Stimulated activated CD4-positive, alpha-beta T cell treated with anti-CD3 and anti-CD28 coated beads, TNF-alpha, amount 100 ng/mL, for 4 hours (primary cell): ENCODE measurements around the gene ZMIZ1.

Experiments used
- DNase-seq, 3 experiments: peaks; one replicate each; pipeline ENCODE4 v3.0.0-alpha.2; 2020; ENCODE audit warnings: low read depth in 3 of 3

The ZMIZ1 gene

GRCh38 chr10:79119306-79119705, 50.5 kb downstream of the ZMIZ1 start:
- no peak for DNase-seq

DNA sequence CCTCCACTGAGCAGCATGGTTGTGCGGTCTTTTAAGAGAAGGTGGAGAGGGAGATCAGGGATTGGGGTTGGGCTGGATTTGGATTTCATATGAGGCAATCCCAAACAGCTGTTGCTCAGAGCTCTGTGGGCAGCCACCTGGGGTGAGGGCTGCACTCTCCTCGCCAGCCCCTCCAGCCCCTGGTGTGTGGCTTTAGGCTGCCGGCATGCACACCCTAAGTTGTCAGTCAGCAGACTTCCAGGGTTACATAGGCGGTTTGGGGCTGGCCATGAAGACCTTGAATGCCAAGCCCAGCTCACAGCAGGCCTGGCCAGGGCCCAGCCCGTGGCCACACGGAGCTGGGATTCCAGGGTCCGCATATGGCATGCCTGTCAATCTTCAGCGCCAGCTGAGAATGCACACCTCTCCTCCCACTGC, 54.8 kb downstream of the ZMIZ1 start:
- DNase-seq = no peak

GRCh38 chr10:79124066-79124465, 55.3 kb downstream of the ZMIZ1 start:
- DNase-seq = no peak

- DNase-seq = no peak
These were observed 56.3 kb downstream of the ZMIZ1 start for GRCh38 chr10:79125092-79125491.

GRCh38 chr10:79126351-79127080, 57.8 kb downstream of the ZMIZ1 start:
- DNase-seq = no peak

- DNase-seq = no peak
These were observed 58.6 kb downstream of the ZMIZ1 start for GRCh38 chr10:79127151-79127961.

GRCh38 chr10:79128241-79128922, 59.6 kb downstream of the ZMIZ1 start:
- no peak for DNase-seq

DNA sequence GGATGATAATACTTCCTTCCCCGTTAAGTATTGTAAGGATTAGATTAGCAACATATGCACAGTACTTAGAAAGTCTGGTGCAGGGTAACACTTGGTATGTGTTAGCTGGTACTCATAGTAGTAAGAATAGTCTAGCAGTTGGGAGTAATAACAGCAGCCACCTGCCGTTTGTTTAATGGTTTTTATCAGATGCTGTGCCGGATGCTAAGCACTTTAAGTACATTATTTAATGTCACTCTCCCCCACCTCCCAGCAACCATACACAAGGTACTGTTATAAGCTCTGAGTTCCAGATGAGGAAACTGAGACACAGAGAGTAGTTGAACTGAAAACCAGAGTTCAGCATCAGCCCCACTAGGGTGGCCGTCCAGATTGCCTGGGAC, 60.1 kb downstream of the ZMIZ1 start:
- DNase-seq = no peak

DNA sequence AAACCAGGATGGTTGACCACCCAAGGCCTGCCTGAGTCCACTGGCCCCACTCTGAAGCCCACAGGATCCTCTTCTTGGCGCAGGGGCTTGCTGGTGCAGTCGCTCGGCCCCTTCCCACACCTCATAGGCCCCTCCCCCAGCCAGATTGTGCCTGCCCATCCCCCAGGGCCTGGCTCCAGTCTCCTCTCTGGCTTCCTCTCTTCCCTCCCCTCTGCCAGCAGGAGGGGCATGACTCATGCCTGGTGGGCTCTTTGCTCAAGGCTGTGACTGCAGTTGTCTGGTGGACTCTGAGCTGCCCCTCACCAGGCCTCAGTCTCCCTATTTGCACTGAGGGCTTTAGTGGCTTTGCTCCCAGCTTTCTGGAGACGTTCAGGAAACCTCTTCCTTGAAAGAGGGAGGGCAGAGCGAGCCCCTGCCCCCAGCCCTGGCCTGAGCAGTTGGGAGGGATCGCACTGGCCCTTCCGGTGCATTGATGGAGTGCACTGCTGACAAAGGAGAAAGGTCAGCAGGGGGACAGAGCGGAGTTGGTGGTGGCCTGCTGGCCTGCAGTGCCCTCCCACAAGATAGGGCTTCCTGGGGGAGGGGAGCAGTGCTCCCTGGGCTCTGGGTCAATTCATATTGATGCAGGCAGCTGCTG, 60.7 kb downstream of the ZMIZ1 start:
- DNase-seq = no peak

DNA sequence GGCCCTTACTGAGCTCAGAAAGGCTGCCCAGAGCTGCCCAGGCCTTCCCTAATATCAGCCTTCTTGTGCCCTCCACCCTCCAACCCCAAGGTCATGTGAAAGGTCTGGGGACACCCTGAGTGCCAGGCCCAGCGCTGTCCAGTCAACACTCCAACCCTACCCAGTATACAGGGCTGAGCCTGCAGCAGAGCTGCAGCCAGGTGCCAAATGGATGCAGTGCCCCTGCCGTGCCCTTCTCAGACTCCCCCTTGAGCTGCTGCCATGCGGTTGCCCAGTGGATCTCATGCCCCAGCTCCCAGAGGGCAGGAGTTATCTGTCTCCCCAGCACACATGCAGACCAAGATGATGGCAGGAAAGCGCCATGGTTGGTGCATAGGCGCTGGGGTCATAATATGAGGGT, 61.5 kb downstream of the ZMIZ1 start:
- DNase-seq = no peak

DNA sequence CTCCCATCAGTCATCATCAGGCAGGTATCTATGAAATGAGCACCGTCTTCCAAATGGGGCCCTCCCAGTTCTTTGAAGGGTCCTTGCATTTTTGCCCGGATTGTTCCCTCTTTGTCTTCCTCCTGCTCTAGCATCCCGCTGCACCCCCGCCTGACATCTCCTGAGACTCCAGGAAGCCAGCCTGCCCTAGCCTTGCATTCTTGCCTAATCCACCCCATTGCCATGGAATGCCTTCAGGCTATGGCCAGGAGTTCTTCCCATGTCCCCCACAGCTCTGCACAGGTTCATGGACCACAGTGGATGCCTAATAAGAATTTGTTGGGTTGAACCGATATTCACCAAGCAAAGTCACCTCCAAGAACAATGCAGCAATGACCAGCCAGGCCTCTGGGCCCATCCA, 62.1 kb downstream of the ZMIZ1 start:
- DNase-seq = no peak

- DNase-seq = no peak
These were observed 63.3 kb downstream of the ZMIZ1 start for GRCh38 chr10:79131836-79132631.

- DNase-seq = no peak
These were observed 64.1 kb downstream of the ZMIZ1 start for GRCh38 chr10:79132681-79133381.

DNA sequence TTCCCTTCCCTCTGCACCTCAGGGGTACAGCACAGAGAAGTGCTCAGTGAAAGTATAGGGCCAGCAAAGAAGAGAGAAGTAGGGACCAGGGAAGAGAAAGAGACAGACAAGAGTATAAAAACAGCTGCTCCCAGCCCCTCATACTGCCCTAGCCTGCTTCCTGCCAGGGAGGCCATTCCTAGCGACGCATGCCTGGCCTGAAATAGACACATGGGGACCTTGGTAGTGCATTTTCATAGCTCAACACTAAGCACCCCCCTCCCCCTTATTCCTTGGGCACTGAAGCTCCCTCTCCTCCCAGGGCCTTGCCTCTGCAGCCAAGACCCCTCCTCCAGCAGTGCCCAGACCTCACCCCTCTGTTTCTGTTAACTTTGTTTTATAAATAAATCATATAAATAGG, 64.7 kb downstream of the ZMIZ1 start:
- no peak for DNase-seq

GRCh38 chr10:79135790-79136189, 67.0 kb downstream of the ZMIZ1 start:
- no peak for DNase-seq

- DNase-seq = no peak
These were observed 67.7 kb downstream of the ZMIZ1 start for GRCh38 chr10:79136236-79137005.

GRCh38 chr10:79137300-79137756, 68.6 kb downstream of the ZMIZ1 start:
- DNase-seq = no peak

- DNase-seq = no peak
These were observed 69.1 kb downstream of the ZMIZ1 start for GRCh38 chr10:79137826-79138225.

DNA sequence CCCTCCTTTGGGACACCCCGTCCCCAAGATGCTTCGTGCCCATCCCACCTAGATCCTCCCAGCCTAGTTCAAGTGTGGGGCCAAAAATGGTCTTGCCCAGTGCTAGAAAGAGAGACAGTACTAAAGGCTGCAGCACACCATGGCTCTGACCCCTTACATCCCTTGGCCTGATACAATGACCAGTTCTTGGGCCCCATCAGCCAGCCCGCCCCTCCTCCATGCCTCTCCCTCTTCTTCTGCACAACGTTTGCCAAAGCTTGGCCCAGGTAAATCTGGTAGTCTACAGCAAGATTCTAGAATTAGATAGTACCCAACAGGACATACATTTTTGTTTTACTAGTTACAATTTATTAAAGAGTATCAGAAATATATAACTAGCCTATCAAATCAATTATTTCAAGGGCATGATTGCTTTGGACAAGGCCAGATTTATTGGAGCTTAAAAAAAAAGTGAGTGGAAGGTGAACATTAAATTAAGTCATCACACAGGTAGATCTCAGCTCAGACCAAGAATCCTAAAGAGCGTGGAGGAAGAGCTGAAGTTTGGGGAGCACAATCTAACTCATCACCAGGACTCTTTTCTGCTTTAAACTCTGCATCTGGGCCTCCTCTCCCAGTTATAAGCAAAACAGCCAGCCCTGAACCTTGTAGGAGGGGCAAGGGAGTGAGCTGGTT, 69.8 kb downstream of the ZMIZ1 start:
- DNase-seq = no peak
